Hypothalamus (tissue), 51 donors: ENCODE data around the gene MYADML2.
A peak's percentile ranks its signal among the peaks of the same experiment; 100 is the strongest.

Source experiments
- DNase-seq, 51 donors: peaks; one replicate each; lab custom pipeline; 2025; lab: John Stamatoyannopoulos, UW

The MYADML2 gene

GRCh38 chr17:81902023-81902652, 44.9 kb downstream of the MYADML2 start, which contains the start of gene NPB:
NPB (plus strand) TSS chr17:81902238; CDS start chr17:81902278, 40 bp downstream.
- peak in 11 of 51 donors; percentile 13 to 59 (median 34) for DNase-seq

- DNase-seq = no peak
Measured at GRCh38 chr17:81901167-81902022, 45.6 kb downstream of the MYADML2 start.

DNA sequence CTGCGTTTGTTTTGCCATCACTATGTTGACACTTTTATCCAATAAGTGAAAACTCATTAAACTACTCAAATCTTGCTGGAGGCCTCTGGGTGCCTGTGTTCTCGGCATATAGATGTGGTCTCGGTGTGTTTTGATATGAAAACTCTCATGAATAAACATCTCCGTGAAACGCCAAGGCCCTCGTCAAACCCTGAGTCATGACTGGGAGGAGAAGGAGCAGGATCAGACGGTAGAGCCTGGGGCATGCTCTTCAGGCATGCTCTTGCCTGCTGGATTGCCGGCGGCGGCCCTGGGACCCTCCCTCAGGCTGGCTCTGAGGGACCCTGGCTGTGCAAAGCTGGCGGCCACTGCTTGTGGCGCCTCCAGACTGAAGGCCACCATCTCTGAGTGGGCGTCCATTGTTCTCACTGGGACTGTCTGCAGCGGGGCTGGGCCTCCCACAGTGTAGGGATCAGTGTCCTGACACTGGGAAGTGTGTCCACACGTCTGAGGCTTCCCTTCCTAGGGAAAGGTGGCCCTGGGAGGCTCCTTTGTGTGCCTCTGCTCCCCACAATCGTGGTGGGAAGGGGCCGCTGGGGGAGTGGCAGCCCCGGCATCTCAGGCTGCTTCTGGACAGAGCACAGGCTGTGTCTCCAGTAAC, 46.7 kb downstream of the MYADML2 start:
- no peak for DNase-seq

DNA sequence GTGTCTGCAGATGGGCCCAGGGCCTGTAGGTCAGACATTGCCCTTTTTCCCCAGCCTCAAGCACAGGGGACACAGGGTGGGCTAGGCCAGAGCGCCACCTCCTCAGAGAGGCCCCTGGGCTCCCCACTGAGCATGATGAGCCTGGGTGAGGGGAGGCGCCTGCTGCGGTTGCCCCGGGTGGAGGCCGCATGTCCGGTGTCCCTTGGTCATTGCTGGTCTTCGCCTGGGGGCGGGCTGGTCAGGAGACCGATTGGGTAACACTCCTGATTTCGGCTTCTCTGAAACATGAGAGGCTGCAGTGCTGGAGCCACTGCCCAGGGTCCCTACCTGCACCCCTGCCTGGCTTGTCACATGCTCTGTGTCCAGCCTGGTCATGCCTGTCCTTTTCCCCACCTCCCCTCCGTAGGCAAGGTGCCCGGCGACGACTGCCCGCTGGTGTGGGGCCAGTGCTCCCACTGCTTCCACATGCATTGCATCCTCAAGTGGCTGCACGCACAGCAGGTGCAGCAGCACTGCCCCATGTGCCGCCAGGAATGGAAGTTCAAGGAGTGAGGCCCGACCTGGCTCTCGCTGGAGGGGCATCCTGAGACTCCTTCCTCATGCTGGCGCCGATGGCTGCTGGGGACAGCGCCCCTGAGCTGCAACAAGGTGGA, 47.4 kb downstream of the MYADML2 start:
- no peak for DNase-seq

- no peak for DNase-seq
Measured at GRCh38 chr17:81898885-81899284, 48.1 kb downstream of the MYADML2 start.

GRCh38 chr17:81898029-81898866, 48.8 kb downstream of the MYADML2 start:
- peak in 1 of 51 donors; percentile 57 for DNase-seq

GRCh38 chr17:81895400-81895799, 51.6 kb downstream of the MYADML2 start:
- DNase-seq = no peak

DNA sequence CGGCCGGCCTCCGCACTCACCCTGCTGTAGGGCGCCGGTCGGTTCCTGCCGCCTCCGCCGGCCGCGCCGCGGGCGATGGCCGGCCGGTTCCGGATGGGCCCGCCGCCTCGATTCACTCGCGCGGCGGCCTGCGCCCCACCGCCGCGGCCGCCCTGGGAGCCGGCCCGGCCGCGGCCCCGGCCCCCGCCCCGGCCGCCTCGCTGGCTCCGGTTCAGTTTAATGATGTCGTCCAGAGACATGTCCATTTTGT, 55.8 kb downstream of the MYADML2 start:
- DNase-seq = no peak

DNA sequence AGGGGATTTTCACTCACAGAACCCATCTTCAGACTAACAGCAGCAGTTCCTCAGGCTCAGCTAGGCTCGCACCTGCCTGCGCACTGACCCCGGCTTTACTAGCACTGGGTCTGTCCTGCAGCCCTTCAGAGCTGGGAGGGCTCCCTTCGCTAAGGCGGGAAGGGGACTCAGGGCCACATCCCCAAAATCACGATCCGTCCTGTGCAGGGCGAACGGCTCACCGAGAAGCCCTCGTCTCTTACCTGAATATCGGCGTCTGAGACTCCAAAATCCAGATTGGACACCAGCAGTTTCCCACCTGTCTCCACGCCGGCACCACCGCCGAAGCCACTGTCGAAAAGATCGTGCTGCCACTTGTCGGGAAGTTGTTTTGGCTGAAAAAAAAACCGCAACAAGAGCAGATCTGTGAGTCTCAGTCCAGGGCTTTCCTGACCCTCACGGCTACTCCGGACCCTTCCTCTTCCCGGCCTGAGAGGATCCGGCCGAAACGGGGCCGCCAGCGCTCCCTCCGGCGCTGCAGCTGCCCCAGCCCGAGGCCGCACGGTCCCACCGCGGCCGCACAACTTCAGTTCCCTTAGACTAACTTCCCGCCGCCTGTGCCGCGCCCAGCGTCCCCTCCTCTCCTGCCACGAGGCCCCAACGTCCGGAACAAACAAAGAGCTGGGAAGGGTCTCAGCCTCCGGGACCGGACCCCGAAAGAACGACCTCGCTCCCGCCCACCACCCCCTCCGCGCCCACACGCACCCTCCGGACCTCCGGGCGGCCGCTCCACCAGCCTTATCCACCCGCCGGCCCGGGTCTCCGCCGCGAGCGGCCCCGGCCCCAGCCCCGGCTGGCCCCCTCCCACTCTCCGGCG, 56.4 kb downstream of the MYADML2 start:
- DNase-seq = no peak
